ENCODE data around the gene IGSF21.
"Not testable (repeated sequence)": the region's sequence is repeated elsewhere in the genome, so short reads cannot be mapped to it uniquely, and the experiment has no call there.

Gene IGSF21

DNA sequence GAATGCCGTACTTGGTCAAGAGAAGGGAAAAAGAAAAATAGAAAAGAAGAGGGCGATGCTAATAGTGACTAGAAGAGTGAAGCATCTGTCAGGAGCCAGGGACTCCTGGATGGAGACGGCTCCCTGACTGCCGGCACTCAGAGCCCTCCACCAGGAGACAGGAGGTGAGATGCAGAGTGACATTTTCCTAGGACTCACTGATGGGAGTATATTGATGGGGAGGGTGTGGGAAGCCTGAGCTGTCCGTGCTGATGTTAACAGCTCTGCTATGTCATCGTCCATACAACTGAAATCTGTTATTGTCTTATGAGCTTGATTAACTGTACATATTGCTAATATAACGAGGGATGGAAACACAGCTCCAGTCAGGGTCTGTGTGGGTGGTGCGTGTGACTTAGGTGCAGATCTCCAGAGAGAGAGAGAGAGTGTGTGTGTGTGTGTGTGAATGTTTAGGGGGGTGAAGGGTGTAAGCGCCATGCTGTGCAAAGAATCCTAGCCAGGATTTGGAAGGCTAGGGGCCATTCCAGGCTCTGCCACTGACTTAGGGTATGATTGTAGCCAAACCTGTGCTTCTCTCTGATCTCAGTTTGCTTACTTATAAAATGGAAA, 250.1 kb downstream of the IGSF21 start:
- ChIA-PET POLR2A (ENCODE audit: low non-redundant PET) (no interaction called here), CTCF (no interaction called here)
- TF ChIP-seq, protein P1, sequence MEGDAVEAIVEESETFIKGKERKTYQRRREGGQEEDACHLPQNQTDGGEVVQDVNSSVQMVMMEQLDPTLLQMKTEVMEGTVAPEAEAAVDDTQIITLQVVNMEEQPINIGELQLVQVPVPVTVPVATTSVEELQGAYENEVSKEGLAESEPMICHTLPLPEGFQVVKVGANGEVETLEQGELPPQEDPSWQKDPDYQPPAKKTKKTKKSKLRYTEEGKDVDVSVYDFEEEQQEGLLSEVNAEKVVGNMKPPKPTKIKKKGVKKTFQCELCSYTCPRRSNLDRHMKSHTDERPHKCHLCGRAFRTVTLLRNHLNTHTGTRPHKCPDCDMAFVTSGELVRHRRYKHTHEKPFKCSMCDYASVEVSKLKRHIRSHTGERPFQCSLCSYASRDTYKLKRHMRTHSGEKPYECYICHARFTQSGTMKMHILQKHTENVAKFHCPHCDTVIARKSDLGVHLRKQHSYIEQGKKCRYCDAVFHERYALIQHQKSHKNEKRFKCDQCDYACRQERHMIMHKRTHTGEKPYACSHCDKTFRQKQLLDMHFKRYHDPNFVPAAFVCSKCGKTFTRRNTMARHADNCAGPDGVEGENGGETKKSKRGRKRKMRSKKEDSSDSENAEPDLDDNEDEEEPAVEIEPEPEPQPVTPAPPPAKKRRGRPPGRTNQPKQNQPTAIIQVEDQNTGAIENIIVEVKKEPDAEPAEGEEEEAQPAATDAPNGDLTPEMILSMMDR (conservative IDR thresholded peaks at IDR 0.05; ENCODE audit: low read depth) = no peak
- no peak for DNase-seq (ENCODE audit: low spot score)
- H3K27ac ChIP-seq = no peak overlapping the region

GRCh38 chr1:18358600-18358999, 251.0 kb downstream of the IGSF21 start:
- ChIA-PET POLR2A (ENCODE audit: low non-redundant PET) (no interaction called here), CTCF (no interaction called here)
- TF ChIP-seq, protein P1 (conservative IDR thresholded peaks at IDR 0.05; ENCODE audit: low read depth) = no peak

DNA sequence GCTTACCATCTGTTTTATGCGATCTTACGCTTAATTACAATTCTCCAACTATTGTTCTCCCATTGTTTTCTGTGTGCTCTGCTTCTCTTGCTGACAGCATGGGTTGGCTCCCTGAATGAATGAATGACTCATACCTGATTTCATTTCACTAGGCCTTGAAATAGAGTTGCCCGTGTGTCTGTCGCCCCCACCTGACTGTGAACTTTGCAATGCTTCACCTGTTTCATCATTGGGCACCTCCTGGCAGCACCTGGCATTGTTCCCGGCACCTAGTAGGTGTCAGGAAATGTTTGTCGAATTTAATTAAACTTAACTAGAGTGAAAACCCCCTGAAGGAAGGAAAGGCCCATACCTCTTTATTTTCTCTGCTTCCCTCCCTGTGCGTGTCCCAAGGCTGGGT, 252.7 kb downstream of the IGSF21 start:
- TF ChIP-seq, protein P1 (conservative IDR thresholded peaks at IDR 0.05; ENCODE audit: low read depth) = no peak
- ChIA-PET CTCF (interaction anchor here (0.6 kb wide), 1 partner anchor 216 kb away, joined by 3 read pairs; no protein-coding TSS in a partner anchor), POLR2A (ENCODE audit: low non-redundant PET) (no interaction called here)
- DNase-seq (ENCODE audit: low spot score) = peak; percentile 39
- no peak overlapping the region for H3K27ac ChIP-seq

More at GRCh38 chr1:18358600-18358999, 251.0 kb downstream of the IGSF21 start:
- H3K27ac ChIP-seq = no peak overlapping the region
- DNase-seq (ENCODE audit: low spot score) = no peak

DNA sequence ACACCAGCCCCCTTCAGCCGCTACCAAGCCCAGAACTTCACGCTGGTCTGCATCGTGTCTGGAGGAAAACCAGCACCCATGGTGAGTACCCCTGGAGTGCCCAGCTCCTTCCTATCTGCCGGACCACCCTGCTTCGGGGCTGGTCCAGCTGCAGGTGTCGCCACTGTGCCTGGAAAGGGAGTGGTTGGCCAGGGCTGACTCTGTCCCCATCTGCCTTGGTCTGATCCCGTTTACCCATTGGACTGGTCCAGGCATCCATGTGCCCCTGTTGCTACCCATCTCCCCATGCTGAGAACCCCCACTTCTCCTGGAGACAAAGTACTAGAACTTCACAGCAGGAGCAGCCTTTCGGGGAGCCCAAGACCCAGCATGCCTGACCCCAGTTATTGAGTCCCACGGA, 254.6 kb downstream of the IGSF21 start:
- no peak for DNase-seq (ENCODE audit: low spot score)
- ChIA-PET POLR2A (ENCODE audit: low non-redundant PET) (no interaction called here), CTCF (interaction anchor here (0.7 kb wide), 2 partner anchors 107 to 213 kb away, joined by 3 to 6 read pairs; no protein-coding TSS in a partner anchor)
- TF ChIP-seq, protein P1 (conservative IDR thresholded peaks at IDR 0.05; ENCODE audit: low read depth) = no peak
- H3K27ac ChIP-seq = no peak overlapping the region

GRCh38 chr1:18363436-18363835, 255.8 kb downstream of the IGSF21 start:
- ChIA-PET CTCF (interaction anchor here (0.7 kb wide), 1 partner anchor 1043 kb away, joined by 4 read pairs; no protein-coding TSS in a partner anchor), POLR2A (ENCODE audit: low non-redundant PET) (no interaction called here)
- TF ChIP-seq, protein P1 (conservative IDR thresholded peaks at IDR 0.05; ENCODE audit: low read depth) = no peak

DNA sequence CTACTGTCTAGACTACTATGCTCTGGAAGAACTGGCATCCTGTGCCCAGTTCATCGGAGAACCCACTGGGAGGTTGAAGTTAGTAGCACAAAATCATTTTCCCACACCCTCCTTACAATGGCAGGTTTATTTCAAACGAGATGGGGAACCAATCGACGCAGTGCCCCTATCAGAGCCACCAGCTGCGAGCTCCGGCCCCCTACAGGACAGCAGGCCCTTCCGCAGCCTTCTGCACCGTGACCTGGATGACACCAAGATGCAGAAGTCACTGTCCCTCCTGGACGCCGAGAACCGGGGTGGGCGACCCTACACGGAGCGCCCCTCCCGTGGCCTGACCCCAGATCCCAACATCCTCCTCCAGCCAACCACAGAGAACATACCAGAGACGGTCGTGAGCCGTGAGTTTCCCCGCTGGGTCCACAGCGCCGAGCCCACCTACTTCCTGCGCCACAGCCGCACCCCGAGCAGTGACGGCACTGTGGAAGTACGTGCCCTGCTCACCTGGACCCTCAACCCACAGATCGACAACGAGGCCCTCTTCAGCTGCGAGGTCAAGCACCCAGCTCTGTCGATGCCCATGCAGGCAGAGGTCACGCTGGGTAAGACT, 257.6 kb downstream of the IGSF21 start:
- no peak for DNase-seq (ENCODE audit: low spot score)
- TF ChIP-seq, protein P1 (conservative IDR thresholded peaks at IDR 0.05; ENCODE audit: low read depth) = no peak
- no peak overlapping the region for H3K27ac ChIP-seq
- ChIA-PET CTCF (no interaction called here), POLR2A (ENCODE audit: low non-redundant PET) (no interaction called here)

More at GRCh38 chr1:18363436-18363835, 255.8 kb downstream of the IGSF21 start:
- H3K27ac ChIP-seq = no peak overlapping the region
- DNase-seq (ENCODE audit: low spot score) = no peak

- DNase-seq (ENCODE audit: low spot score); H3K27ac ChIP-seq; CTCF ChIA-PET; POLR2A ChIA-PET (ENCODE audit: low non-redundant PET): not testable (repeated sequence)
Measured at GRCh38 chr1:18372505-18372904, 264.9 kb downstream of the IGSF21 start.
